GM21717 (cell line): ENCODE results near the gene HAUS7.

Source experiments
- ATAC-seq: cut with Tn5 transposase; IDR thresholded peaks from one replicate; pipeline ENCODE4 v1.9.1; 2021; ENCODE audit warnings: mild to moderate bottlenecking, moderate library complexity; ENCODE audit not compliant: unreplicated experiment

Gene HAUS7

GRCh38 chrX:153470411-153471363, at the start of gene HAUS7:
TSS of gene HAUS7 (minus strand) at chrX:153470576. CDS start at chrX:153470557, 19 bp downstream.
- ATAC-seq: peak; percentile 79

DNA sequence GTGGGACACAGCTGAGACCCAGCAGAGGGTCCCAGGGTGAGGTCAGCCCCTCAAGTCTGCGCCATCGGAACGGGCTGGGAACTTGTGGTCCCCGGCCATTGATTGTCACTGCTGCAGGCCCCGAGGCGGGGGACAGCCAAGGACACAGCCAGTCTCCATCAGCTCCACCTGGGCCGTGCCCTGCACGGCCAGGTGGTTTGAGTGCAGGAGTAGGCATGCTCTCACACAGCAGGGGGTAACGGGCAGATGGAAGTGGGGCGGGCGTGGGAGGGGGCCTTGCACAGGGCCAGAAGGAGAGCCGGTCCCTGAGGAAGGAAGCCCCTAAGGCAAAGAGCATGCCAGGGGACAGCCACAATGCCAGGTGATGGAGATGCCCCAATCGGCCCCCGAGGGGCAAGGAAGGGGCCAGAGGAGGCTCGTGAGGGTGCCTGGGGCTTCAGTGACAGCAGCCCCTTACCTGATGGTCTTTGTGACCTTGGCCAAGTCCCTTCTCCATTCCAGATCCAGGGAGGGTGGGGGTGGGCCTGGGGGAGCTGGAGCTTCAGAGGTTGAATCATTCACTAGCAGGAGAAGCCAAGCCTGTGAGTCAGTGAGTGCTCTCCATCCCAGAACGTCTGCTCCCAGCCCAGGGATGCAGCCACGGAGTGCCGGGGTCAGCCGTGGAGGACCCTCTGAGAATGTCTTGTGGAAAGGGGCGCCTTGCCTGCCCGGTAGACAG, 49.4 kb upstream of the HAUS7 start:
- ATAC-seq: no peak

DNA sequence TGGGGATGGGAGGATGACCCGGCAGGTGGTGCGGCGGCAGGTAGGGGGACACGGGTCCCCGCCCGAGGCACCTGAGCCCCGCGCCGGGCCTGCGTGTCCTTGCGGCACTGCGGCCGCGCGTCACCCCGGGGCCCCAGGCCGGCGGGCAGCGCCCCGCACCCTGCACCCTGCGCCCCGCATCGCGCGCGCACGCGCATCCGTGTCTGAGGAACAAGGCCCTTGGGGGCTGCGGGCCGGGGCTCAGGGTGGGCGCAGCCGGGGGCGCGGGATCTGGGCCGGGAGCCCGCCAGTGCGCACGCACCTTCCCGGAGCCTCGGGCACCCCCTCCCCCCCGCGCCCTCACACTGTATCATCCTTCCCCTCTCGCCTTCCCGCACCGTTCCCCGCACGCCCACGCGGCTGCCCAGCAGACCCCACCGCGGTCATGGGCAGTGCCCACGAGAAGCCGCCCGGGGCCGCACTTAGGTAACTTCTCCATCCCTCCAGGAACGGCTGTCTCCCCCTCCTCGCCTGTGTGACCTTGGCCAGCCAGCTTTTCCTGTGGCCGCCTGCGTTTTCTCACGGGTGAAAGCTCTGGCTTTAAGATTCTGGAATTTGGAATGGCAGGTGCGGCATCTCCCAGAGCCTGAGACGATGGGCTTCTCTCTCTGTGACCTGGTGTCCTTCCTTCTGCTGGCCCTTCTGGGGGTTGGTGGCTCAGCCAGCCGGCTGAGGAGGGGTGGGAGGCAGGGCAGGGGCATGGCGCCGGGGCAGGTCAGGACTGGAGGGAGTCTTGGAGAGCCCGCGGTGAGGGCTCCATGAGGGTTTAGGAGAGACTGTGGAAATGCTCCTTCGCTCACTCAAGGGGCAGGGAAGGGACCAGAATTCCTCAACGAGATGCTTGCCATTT, 47.8 kb upstream of the HAUS7 start:
- no peak for ATAC-seq

- ATAC-seq: no peak
Measured at GRCh38 chrX:153517423-153517822, 47.0 kb upstream of the HAUS7 start, which contains the start of gene ATP2B3. TSS of gene ATP2B3 (plus strand) at chrX:153517642. CDS start at chrX:153536248, 18,606 bp downstream.

DNA sequence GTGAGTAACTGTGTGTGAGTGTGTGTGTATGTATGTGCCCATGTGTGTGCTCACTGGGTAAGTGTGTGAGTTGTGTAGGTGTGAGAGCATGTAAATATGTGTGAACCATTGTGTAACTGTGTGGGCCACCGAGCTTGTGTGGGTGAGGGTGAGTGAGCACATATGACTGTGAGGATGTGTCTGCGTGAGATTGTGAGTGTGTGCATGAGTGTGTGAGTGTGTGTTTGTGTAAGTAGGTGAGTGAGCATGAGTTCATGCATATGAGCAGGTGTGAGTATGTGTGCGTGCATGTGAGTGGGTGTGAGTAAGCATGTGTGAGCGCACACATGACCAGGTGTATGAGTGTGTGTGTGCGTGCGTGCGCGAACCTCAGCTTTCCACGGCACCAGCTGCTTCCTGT, 45.7 kb upstream of the HAUS7 start:
- ATAC-seq: no peak

DNA sequence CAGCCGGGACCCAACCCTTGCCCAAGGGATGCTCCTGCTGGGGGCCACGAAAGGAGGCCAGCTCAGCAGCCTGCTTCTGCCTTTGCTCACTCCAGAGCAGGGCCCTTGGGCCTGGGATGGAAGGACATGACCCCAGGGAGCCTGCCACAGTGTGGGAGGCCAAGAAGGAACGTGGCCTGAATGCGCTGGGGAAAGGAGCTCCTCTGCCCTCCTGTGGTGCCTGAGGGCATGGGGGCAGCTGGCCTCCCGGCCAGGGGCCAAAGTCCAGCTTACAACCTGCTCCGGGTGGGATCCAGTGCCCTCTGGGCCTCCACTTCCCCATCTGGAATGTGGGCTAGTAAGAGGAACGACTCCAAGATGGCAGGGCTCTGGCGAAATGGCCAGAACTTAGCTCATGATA, 45.1 kb upstream of the HAUS7 start:
- ATAC-seq: no peak

- ATAC-seq: no peak
Measured at GRCh38 chrX:153514259-153514658, 43.9 kb upstream of the HAUS7 start.

GRCh38 chrX:153513265-153513664, 42.9 kb upstream of the HAUS7 start:
- ATAC-seq: no peak

GRCh38 chrX:153512501-153512893, 42.1 kb upstream of the HAUS7 start:
- ATAC-seq: no peak

- no peak for ATAC-seq
Measured at GRCh38 chrX:153511784-153512500, 41.6 kb upstream of the HAUS7 start.

- no peak for ATAC-seq
Measured at GRCh38 chrX:153510383-153510782, 40.0 kb upstream of the HAUS7 start.

DNA sequence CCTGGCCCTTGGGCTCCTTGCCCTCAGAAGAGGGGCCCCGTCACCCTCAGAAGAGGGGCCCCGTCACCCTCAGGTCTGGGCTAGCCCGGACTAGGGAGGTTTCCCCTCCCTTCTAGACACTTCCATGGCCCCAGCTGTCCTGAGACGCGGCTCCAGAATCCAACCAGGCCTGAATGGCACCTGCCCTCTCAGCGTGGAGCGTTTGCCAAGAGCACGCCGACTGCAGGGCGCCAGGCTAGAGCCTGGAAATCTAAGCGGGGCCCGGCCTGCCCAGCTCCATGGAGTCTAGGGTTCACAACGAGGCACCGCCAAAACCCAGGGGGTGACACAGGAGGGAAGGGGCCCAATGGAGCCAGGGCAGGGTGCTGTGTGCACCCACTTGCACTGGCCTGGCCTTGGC, 39.2 kb upstream of the HAUS7 start:
- no peak for ATAC-seq

DNA sequence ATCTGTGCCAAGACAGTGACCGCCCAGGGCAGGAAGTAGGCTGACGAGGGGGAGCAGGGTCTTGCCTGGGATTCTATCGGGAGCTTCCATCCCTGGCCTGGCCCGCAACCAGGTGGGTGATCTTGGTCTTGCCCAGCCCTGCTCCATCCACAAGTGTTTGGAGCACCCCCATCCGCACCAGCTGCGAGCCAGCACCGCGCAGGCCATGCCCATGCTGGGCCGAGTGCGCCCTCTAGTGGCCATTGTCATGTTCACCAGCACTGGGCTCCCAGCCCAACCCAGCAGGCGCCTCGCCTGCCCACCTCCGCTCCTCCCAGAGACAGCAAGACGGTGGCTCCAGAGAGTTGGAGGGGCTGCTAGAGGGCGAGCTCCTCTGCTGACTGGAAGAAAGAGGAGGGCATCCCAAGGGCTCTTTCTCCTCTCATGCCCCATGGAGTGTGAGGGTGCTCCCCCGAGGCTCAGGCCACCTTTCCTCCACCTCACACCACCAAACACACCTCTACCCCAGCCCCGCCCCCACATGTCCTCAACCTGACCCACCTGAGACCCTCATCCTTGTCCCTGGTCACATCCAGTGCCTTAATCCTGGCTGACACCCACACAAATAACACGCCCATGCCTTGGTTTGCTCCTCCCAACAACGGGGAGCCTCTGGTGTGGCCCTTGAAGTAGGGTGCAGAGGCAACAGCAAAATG, 37.3 kb upstream of the HAUS7 start:
- peak; percentile 78 for ATAC-seq

GRCh38 chrX:153505361-153505760, 35.0 kb upstream of the HAUS7 start:
- ATAC-seq: no peak

DNA sequence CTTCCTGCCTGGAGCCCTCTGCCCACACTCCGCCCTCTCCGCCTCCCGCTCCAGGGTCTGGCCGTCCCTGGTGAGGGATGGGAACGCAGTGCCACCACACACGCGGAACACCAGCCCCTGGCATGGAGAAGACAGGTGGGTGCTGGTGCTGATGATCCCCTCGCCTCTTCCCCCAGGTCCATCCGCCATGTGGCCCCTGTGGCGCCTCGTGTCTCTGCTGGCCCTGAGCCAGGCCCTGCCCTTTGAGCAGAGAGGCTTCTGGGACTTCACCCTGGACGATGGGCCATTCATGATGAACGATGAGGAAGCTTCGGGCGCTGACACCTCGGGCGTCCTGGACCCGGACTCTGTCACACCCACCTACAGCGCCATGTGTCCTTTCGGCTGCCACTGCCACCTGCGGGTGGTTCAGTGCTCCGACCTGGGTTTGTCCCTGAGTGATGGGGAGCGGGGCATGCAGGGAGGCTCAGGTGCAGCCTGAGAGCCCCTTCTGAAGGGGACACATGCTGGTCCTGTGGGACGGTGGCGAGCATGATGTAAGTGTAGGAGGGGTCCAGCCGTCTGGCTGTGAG, 34.2 kb upstream of the HAUS7 start:
- ATAC-seq: no peak

- ATAC-seq: no peak
Measured at GRCh38 chrX:153502796-153503195, 32.4 kb upstream of the HAUS7 start.

DNA sequence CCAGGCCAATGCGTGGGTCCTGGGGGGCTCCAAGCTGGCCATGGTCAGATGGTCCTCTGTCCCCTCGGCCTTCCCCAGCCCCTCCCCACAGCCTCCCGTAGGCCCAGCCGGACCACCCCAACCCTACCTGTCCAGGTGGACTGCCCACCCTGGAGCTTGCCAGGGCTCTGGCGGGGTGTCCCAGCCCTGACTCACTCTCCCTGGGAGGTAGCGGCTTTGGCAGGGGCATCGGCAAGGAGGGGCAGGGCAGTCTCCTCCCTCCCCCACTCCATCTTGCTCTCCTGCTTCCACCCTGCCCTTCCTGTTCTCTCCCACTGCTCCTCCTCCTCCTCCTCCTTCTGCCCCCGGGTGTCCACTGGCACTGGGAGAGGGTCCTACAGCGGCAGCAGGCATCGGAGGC, 31.8 kb upstream of the HAUS7 start:
- ATAC-seq: no peak

- no peak for ATAC-seq
Measured at GRCh38 chrX:153501530-153501929, 31.2 kb upstream of the HAUS7 start.

DNA sequence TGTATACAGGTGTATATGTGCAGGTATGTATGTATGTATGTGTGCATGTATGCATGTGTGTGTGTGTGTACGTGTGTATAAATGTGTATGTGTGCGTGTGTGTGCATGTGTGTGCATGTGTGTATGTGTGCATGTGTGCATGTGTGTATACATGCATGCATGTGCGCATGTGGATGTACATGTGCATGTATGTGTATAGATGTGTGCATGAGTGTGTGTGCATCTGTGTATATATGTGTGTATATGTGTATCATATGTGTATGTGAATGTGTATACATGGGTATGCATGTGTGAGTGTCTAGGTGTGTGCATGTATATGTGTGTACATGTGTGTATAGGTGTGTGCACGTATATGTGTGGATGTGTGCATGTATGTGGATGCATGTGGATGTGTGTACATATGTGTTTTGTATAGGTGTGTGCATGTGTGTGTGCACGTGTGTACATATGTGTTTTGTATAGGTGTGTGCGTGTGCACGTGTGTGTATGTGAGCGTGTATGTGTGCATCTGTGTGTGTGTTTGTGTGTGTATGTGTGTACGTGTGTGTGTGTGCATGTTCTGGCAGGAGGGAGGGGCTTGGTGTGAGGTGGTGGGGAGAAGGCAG, 30.4 kb upstream of the HAUS7 start:
- no peak for ATAC-seq
